Osteocyte (in vitro differentiated cells): ENCODE results near the gene PERP. TPM values are rescaled to one million over a fixed set of nuclear protein-coding genes. Genes with fewer than 3 reads are reported as not detected.

ENCODE experiments used
- DNase-seq: peaks from one replicate; pipeline ENCODE4 v3.0.0; 2021; ENCODE audit warnings: mixed read lengths; ENCODE audit not compliant: unreplicated experiment; ENCODE audit errors: extremely low spot score
- H3K27ac Mint-ChIP-seq: one replicate; pipeline ENCODE4 v1.8.0; 2021; ENCODE audit warnings: mild to moderate bottlenecking, mixed read lengths; ENCODE audit not compliant: unreplicated experiment
- H3K27me3 Mint-ChIP-seq: one replicate; pipeline ENCODE4 v1.8.0; 2021; ENCODE audit warnings: mixed read lengths; ENCODE audit not compliant: unreplicated experiment
- H3K36me3 Mint-ChIP-seq: one replicate; pipeline ENCODE4 v1.8.0; 2021; ENCODE audit warnings: mixed read lengths; ENCODE audit not compliant: unreplicated experiment
- H3K4me1 Mint-ChIP-seq: one replicate; pipeline ENCODE4 v1.8.0; 2021; ENCODE audit warnings: mixed read lengths; ENCODE audit not compliant: unreplicated experiment
- H3K4me3 Mint-ChIP-seq: one replicate; pipeline ENCODE4 v1.8.0; 2021; ENCODE audit warnings: mild to moderate bottlenecking, moderate library complexity, mixed read lengths; ENCODE audit not compliant: unreplicated experiment
- H3K9me3 Mint-ChIP-seq: one replicate; pipeline ENCODE4 v1.8.0; 2021; ENCODE audit warnings: mixed read lengths; ENCODE audit not compliant: unreplicated experiment
- CTCF ChIP-seq: fragments of 200-600 bp; sonication (generic); IDR thresholded peaks from 2 replicates; pipeline ENCODE4 v1.5.0; 2021; ENCODE audit warnings: antibody characterized with exemption, mild to moderate bottlenecking, moderate library complexity
- total RNA-seq: library from RNA; stranded (reverse); gene quantifications from 2 replicates; pipeline ENCODE4 v1.2.1, GENCODE V29; 2021

The PERP gene
- total RNA-seq, 1 donor from 2014 or later = 26.0 TPM

DNA sequence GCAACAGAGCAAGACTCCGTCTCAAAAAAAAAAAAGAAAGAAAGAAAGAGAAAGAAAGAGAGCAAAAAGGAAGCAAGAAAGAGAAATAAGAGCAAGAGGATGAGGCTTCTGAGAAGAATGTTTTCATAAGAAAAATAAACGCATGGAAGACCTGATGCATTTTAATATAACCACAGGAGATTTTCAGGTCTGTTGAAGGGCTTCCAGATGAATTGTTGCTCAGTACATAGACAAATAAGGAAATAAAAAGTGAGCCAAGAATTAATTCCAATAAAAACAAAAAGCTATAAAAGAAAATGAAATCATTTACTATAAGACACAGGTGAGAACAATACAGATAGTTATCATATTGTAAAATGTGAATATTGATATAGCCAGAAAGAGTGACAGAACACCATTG, 43.5 kb downstream of the PERP start:
- Mint-ChIP-seq H3K4me3 (no peak overlapping the region), H3K27ac (no peak overlapping the region), H3K9me3 (peaks cover 14% of the 10 kb centered on the region), H3K27me3 (peaks cover 5% of the 10 kb centered on the region), H3K4me1 (peaks cover 7% of the 10 kb centered on the region), H3K36me3 (no peaks in the 10 kb centered on the region)
- TF ChIP-seq CTCF = no peak
- DNase-seq = no peak

DNA sequence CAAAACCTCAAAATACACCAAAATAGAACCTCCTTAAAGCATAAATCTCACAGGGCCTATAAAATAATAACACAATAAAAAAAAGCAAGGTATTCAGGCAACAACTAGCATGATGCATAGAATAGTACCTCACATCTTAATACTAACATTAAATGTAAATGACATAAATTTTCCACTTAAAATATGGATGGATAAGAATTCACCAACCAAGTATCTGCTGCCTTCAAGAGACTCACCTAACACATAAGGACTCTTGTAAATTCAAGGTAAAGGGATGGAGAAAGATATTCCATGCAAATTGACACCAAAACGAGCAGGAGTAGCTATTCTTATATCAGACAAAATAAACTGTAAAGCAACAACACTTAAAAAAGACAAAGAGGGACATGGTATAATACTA, 52.2 kb downstream of the PERP start:
- Mint-ChIP-seq H3K27ac (no peak overlapping the region), H3K4me1 (peaks cover 12% of the 10 kb centered on the region), H3K27me3 (peaks cover 38% of the 10 kb centered on the region), H3K9me3 (peaks cover 34% of the 10 kb centered on the region), H3K4me3 (no peak overlapping the region), H3K36me3 (peaks cover 5% of the 10 kb centered on the region)
- no peak for DNase-seq
- TF ChIP-seq CTCF = no peak

DNA sequence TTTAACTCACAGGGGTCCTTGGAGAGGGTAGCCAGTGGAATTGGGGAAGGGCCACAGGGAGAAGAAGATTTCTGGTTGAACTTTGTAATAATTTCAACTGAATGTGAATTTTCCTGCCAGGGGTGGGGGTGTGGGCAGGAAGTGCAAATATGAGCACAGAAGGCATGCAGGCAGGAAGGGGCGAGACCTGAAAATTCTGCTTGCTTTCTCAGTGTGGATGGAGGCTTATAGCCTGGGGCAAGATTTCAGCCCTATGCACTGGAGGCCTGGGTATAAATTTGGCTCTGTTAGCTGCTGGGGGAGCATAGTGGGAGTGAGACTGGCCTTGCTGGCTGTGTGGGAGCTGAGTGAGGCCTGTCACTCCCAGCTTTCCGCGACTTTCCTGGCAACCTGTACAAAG, 54.4 kb downstream of the PERP start:
- Mint-ChIP-seq H3K27me3 (peaks cover 40% of the 10 kb centered on the region), H3K9me3 (peaks cover 33% of the 10 kb centered on the region), H3K36me3 (peaks cover 5% of the 10 kb centered on the region), H3K4me3 (no peak overlapping the region), H3K4me1 (peaks cover 12% of the 10 kb centered on the region), H3K27ac (no peak overlapping the region)
- no peak for DNase-seq
- TF ChIP-seq CTCF = no peak

- H3K9me3 Mint-ChIP-seq = no peaks in the 10 kb centered on the region
- no peaks in the 10 kb centered on the region for H3K36me3 Mint-ChIP-seq
- DNase-seq = no peak
- no peaks in the 10 kb centered on the region for H3K4me1 Mint-ChIP-seq
- no peak overlapping the region for H3K27ac Mint-ChIP-seq
- no peak overlapping the region for H3K4me3 Mint-ChIP-seq
- no peak for TF ChIP-seq CTCF
- H3K27me3 Mint-ChIP-seq = peaks cover 8% of the 10 kb centered on the region
Measured at GRCh38 chr6:138044972-138045371, 62.2 kb downstream of the PERP start.

- no peaks in the 10 kb centered on the region for H3K4me1 Mint-ChIP-seq
- DNase-seq = no peak
Measured at GRCh38 chr6:138044458-138044857, 62.8 kb downstream of the PERP start.

More at GRCh38 chr6:138044458-138044857, 62.8 kb downstream of the PERP start:
- peaks cover 8% of the 10 kb centered on the region for H3K27me3 Mint-ChIP-seq
- no peaks in the 10 kb centered on the region for H3K9me3 Mint-ChIP-seq
- no peak overlapping the region for H3K4me3 Mint-ChIP-seq
- no peak for TF ChIP-seq CTCF
- H3K36me3 Mint-ChIP-seq = no peaks in the 10 kb centered on the region
- H3K27ac Mint-ChIP-seq = no peak overlapping the region

Other genes starting within 250 kb of the PERP start
- 12.0 and 17.4 TPM in 2 replicates for gene TNFAIP3, start 240.2 kb downstream of the PERP start, total RNA-seq
- 0.05 and 0.08 TPM in 2 replicates for gene ARFGEF3, start 54.5 kb upstream of the PERP start, total RNA-seq
- gene PBOV1, start 111.1 kb upstream of the PERP start, total RNA-seq = not detected in 2 replicates